Esophagus squamous epithelium (tissue), 4 donors: Measurements from ENCODE around the gene UFSP1.

Experiments used
- POLR2A ChIP-seq, 4 donors: fragments of 450-650 bp; IDR thresholded peaks; one replicate each; pipeline ENCODE4 v1.6.1; 2017; ENCODE audit warnings: antibody characterized with exemption in 4 of 4, mild to moderate bottlenecking in 4 of 4, moderate library complexity in 3 of 4
- TF ChIP-seq, protein P1 (sequence below), 6 experiments: fragments of 450-650 bp in 4 of 6; fragments of 200-600 bp in 2 of 6; sonication (generic) in 2 of 6; IDR thresholded peaks; one replicate each; pipeline ENCODE4 v1.5.1; 2016 to 2019; ENCODE audit warnings: antibody characterized with exemption in 6 of 6, mild to moderate bottlenecking in 4 of 6, moderate library complexity in 4 of 6

- TF ChIP-seq POLR2A (IDR thresholded peaks at IDR 0.05), result no peak
- TF ChIP-seq, protein P1, sequence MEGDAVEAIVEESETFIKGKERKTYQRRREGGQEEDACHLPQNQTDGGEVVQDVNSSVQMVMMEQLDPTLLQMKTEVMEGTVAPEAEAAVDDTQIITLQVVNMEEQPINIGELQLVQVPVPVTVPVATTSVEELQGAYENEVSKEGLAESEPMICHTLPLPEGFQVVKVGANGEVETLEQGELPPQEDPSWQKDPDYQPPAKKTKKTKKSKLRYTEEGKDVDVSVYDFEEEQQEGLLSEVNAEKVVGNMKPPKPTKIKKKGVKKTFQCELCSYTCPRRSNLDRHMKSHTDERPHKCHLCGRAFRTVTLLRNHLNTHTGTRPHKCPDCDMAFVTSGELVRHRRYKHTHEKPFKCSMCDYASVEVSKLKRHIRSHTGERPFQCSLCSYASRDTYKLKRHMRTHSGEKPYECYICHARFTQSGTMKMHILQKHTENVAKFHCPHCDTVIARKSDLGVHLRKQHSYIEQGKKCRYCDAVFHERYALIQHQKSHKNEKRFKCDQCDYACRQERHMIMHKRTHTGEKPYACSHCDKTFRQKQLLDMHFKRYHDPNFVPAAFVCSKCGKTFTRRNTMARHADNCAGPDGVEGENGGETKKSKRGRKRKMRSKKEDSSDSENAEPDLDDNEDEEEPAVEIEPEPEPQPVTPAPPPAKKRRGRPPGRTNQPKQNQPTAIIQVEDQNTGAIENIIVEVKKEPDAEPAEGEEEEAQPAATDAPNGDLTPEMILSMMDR (IDR thresholded peaks at IDR 0.05), result no peak
Measured at GRCh38 chr7:100888291-100888987, 1.1 kb downstream of the UFSP1 start.
